ENCODE measurements around the gene SIK3.

SIK3 gene

DNA sequence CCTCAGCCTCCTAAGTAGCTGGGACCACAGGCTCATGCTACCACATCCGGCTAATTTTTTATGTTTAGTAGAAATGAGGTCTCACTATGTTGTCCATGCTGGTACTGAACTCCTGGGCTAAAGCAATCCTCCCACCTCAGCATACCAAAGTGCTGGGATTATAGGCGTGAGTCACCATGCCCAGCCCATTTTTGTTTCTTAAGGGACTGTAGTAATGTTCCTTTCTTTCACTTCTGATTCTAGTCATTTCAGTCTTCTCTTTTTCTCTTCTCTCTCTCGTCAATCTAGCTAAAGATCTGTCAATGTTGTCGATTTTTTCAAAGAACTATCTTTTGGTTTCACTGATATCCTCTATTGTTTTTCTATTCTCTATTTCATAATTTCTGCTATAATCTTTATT is 149.8 kb downstream of the SIK3 start:
- H3K4me3 Mint-ChIP-seq, result no peak overlapping the region
- H3K4me1 Mint-ChIP-seq (ENCODE audit: low read depth), result peaks cover 38% of the 10 kb centered on the region
- no peaks in the 10 kb centered on the region for H3K9me3 Mint-ChIP-seq
- H3K36me3 Mint-ChIP-seq (ENCODE audit: low read depth), result peaks cover 68% of the 10 kb centered on the region
- DNase-seq, result no peak
- H3K27me3 Mint-ChIP-seq, result no peaks in the 10 kb centered on the region
- H3K27ac Mint-ChIP-seq, result peak overlapping the region; percentile 48

DNA sequence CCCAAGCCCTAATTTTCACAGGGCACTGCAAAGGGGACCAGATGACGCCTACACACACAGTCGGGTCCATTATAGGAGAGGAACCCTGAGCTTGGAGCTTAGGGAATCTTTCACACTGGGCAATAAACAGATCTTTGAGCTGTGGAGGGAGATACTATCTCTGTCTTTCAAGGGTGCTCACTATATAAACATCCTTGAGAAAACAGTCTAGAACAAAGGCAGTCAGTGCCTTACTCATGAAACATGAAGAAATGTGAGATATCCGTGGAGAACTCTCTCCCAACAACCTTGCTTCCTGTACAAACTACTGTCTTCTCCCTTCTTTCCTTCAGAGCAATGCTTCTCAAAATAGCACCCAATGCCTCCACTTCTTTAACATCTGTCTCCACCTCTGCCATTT is 151.8 kb downstream of the SIK3 start:
- H3K36me3 Mint-ChIP-seq (ENCODE audit: low read depth), result peaks cover 59% of the 10 kb centered on the region

DNA sequence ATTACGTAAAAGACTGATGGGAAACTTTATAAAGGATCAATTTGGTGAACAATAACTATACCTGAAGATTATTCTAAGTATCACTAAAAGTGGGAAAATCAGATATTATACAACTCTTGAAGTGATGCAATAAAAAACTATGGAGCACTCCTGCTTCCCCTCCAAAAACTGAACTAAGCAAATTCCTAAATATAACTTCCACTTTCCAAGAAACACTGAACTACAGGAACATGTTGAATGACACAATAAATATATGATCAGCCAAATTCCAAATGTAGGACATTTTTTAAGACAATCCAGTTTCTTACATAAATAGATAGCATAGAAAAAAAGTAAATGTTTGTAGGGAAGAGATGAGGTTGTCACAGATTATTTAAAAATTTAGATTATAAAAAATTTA is 158.7 kb downstream of the SIK3 start:
- no peaks in the 10 kb centered on the region for H3K27me3 Mint-ChIP-seq
- peaks cover 3% of the 10 kb centered on the region for H3K4me1 Mint-ChIP-seq (ENCODE audit: low read depth)

More for the DNA sequence above, 151.8 kb downstream of the SIK3 start:
- Mint-ChIP-seq H3K4me3 (no peak overlapping the region), H3K27me3 (no peaks in the 10 kb centered on the region), H3K9me3 (no peaks in the 10 kb centered on the region), H3K27ac (no peak overlapping the region), H3K4me1 (ENCODE audit: low read depth) (peaks cover 33% of the 10 kb centered on the region)
- no peak for DNase-seq

DNA sequence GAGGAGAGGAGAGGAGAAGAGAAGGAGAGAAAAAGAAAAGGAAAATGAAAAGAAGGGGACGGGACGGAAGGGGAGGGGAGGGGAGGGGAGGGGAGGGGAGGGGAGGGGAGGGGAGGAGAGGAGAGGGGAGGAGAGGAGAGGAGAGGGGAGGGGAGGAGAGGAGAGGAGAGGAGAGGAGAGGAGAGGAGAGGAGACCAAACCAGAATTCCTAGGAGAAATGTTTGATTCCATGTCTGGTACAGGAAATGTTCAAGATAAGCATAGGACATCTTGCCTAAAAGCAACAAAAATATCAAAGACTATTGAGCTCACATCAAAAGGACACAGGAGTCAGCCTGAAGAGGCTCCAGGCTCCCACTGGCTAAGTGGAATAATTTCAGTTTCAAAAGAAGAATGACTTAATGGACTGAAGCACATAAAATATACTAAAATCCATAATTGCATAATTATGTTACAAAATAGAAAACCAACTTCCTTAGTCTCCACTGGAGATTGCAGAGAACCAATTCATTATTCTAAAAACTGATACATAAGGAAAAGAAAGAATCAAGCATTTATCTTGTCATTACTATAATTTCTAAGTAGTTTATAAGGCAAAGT is 159.7 kb downstream of the SIK3 start:
- Mint-ChIP-seq H3K27me3 (no peaks in the 10 kb centered on the region), H3K36me3 (ENCODE audit: low read depth) (peaks cover 47% of the 10 kb centered on the region), H3K27ac (no peak overlapping the region), H3K4me3 (no peak overlapping the region), H3K9me3 (peaks cover 10% of the 10 kb centered on the region), H3K4me1 (ENCODE audit: low read depth) (peaks cover 10% of the 10 kb centered on the region)
- DNase-seq, result no peak

More for the DNA sequence above, 158.7 kb downstream of the SIK3 start:
- no peak overlapping the region for H3K4me3 Mint-ChIP-seq
- H3K36me3 Mint-ChIP-seq (ENCODE audit: low read depth), result peaks cover 48% of the 10 kb centered on the region
- H3K27ac Mint-ChIP-seq, result no peak overlapping the region
- peaks cover under 1% of the 10 kb centered on the region for H3K9me3 Mint-ChIP-seq
- no peak for DNase-seq

DNA sequence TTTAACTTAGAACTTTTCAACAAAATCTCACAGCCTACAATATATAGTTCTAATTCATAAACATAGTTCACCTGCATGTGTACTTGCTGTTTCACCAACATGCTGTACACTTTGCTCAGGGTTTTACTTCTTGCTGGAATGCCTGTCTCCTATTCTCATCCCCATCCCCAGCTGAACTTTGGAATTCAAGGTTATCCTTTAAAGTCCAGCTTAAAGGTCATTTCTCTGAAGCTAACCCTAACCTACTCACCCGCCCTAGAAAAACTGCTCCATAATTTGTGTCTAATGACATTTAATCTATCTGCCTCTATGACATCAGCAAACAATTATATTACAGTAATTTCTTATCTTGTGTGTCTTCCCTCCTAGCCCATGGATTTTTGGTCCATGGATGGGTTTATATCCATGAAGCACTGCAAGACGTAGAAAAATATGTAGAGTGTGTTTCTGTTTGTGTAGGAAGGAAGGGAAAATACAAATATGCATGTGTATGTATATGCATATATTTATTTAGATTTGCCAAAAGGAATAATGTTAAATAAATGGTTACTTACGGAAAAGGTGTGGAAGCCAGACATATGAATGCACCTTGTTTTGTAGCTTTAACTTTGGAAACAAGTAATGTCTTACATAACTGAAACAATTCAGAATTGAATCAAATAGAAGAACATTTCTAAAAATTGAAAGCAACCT is 161.3 kb downstream of the SIK3 start:
- H3K9me3 Mint-ChIP-seq, result peaks cover 11% of the 10 kb centered on the region
- DNase-seq, result no peak
- H3K27me3 Mint-ChIP-seq, result no peaks in the 10 kb centered on the region
- peaks cover 22% of the 10 kb centered on the region for H3K4me1 Mint-ChIP-seq (ENCODE audit: low read depth)
- peak overlapping the region; percentile 1 for H3K27ac Mint-ChIP-seq
- H3K4me3 Mint-ChIP-seq, result no peak overlapping the region
- H3K36me3 Mint-ChIP-seq (ENCODE audit: low read depth), result peaks cover 50% of the 10 kb centered on the region

DNA sequence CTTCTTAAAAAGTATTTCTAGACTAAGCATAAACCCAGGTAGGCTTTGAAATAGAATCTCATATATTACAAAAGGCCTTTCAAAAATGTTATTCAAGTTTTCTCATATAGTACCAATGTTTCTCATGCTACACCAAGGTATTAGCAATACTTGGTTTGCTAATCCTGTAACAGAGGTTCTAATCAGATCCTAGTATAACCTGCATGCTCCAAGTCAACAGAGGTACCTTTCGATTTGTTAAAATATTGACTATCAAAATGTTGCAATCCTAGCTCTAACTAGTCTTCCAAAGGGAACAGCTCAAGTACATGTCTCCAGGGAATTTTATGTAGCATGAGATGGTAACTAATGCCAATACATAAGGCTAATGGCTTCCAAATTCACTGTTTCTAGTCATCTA is 162.7 kb downstream of the SIK3 start:
- H3K36me3 Mint-ChIP-seq (ENCODE audit: low read depth), result peaks cover 44% of the 10 kb centered on the region
- no peaks in the 10 kb centered on the region for H3K27me3 Mint-ChIP-seq
- no peak for DNase-seq
- peaks cover 11% of the 10 kb centered on the region for H3K9me3 Mint-ChIP-seq
- no peak overlapping the region for H3K27ac Mint-ChIP-seq
- H3K4me3 Mint-ChIP-seq, result no peak overlapping the region
- H3K4me1 Mint-ChIP-seq (ENCODE audit: low read depth), result peaks cover 36% of the 10 kb centered on the region

DNA sequence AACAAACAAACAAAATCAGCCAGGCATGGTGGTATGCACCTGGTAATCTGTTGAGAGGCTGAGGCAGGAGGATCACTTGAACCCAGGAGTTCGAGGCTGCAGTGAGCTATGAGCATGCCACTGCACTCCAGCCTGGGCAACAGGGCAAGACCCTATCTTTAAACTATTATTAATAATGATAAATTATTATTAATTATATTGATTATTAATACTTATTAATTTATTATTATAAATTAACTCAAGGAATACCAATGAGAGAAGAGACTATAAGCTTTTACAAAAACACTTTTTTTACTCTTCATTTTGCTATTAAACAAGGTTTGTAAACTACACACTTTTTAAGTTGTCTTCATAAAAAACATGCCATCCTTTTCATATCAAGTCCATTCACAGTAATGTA is 163.1 kb downstream of the SIK3 start:
- DNase-seq, result no peak
- Mint-ChIP-seq H3K27me3 (no peaks in the 10 kb centered on the region), H3K9me3 (peaks cover 11% of the 10 kb centered on the region), H3K4me3 (no peak overlapping the region), H3K27ac (no peak overlapping the region), H3K36me3 (ENCODE audit: low read depth) (peaks cover 40% of the 10 kb centered on the region), H3K4me1 (ENCODE audit: low read depth) (peaks cover 40% of the 10 kb centered on the region)

DNA sequence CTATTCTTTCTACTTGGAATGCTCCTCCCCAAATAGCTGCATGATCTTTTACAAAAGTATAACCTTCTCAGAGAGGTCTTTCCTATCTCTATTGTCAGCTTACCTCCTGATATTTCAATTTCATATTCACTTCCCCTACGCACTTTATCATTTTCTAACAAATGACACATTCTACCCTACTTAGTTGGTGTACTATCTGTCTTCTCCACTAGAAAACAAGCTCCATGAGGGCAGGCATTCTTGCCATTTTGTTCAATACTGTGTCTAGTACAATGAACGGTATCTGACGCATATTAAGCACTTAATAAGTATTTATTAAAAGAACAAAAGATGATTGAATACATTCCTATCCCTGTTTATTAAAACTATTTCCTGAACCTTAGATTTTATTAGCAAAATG is 164.3 kb downstream of the SIK3 start:
- Mint-ChIP-seq H3K36me3 (ENCODE audit: low read depth) (peaks cover 34% of the 10 kb centered on the region), H3K4me1 (ENCODE audit: low read depth) (peaks cover 50% of the 10 kb centered on the region), H3K27ac (peak overlapping the region; percentile 15), H3K4me3 (no peak overlapping the region), H3K27me3 (no peaks in the 10 kb centered on the region), H3K9me3 (peaks cover 11% of the 10 kb centered on the region)
- no peak for DNase-seq

DNA sequence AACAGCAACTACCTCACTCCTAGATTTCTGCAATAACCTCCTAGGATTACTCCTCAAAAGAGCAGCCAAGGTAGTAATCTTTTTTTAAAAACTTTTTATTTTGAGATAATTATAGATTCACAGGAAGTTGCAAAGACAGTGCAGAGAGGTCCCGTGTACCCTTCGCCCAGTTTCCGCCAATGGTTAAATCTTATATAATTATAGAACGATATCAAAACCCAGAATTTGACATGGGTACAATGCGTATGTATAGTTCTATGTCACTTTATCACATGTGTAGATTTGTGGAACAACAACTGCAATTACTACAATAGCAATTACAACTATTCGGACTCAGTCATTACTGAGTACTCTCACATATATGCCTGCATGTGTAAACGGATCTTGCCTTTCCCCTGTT is 166.0 kb downstream of the SIK3 start:
- Mint-ChIP-seq H3K27ac (peak overlapping the region; percentile 90), H3K27me3 (no peaks in the 10 kb centered on the region), H3K36me3 (ENCODE audit: low read depth) (peaks cover 38% of the 10 kb centered on the region), H3K4me3 (peak overlapping the region; percentile 73), H3K4me1 (ENCODE audit: low read depth) (peaks cover 66% of the 10 kb centered on the region), H3K9me3 (peaks cover 11% of the 10 kb centered on the region)
- no peak for DNase-seq

DNA sequence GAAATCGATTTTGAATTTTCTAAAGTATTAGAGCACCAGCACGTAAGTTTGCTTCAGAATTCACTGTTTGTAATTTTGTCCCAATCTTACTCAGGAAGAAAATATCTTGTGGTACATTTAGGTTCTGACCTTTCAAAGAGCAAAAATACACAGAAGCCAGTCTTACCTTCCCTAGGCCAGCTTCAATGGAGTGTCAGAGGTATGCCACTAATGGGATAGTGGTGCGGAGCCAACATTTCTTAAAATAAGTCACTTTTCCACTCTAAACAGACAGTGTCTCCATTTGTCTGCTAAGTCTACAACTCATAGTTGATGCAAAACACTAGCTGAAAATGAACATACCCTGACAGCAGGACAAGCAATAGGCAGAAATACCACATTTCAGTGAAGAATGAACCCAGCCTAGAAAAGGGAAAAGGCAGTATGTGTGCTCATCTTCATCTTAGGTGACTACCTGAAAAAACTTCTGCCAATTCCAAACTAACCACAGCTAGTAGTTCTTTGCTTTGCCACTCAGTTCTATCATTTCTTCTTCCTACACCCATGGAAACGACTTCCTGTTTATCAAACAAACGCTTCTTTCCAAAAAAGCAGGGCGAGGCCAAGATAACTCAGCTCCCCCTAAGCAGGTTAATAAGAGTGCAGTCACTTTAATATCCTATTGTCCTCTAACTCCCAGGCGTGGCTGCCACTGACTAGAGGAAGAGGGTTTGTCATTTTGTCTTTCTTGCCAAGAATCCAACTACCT is 166.8 kb downstream of the SIK3 start:
- Mint-ChIP-seq H3K4me3 (peak overlapping the region; percentile 73), H3K27me3 (no peaks in the 10 kb centered on the region), H3K36me3 (ENCODE audit: low read depth) (peaks cover 38% of the 10 kb centered on the region), H3K9me3 (peaks cover 11% of the 10 kb centered on the region), H3K4me1 (ENCODE audit: low read depth) (peaks cover 71% of the 10 kb centered on the region), H3K27ac (peak overlapping the region; percentile 90)
- no peak for DNase-seq

DNA sequence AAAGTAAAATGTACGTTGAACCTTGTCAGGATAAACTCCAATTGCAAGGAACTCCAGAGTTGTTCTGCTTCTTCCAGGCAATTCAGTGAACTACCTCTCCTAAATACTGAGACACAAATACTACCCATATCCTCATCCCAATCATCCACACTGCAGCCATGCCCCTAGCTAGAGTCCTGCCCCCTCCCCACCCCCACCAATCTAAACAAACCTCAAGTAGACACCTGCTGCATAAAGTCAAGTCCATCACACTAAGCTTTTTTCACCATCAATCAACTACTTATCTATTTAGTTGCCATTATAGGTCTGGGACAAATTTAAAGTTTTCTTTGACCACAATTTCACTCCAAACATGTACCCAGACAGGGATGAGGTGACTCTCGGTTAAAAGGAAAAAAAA is 167.6 kb downstream of the SIK3 start:
- peaks cover 41% of the 10 kb centered on the region for H3K36me3 Mint-ChIP-seq (ENCODE audit: low read depth)
- peak overlapping the region; percentile 73 for H3K4me3 Mint-ChIP-seq
- no peaks in the 10 kb centered on the region for H3K27me3 Mint-ChIP-seq
- H3K27ac Mint-ChIP-seq, result peak overlapping the region; percentile 90
- peaks cover 11% of the 10 kb centered on the region for H3K9me3 Mint-ChIP-seq
- peaks cover 77% of the 10 kb centered on the region for H3K4me1 Mint-ChIP-seq (ENCODE audit: low read depth)
- DNase-seq, result no peak

DNA sequence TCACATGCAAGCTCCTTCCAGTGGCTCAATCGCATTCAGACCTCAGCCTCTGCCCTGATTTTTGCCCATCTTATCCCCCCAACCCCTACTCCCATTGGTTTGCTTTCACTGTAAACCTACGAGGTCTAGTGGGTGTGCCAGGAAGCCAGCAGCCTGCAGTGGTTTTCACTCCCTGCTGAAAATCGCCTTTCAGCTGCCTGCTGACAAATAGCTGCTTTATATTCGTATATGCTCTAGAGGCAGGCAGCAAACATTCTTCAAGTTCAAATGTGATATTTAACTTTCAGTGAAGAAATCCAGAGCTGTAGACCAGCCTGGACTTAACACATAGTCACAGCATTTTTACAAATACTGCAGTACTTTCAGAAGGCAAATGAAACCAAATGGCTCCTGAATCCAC is 168.1 kb downstream of the SIK3 start:
- peaks cover 81% of the 10 kb centered on the region for H3K4me1 Mint-ChIP-seq (ENCODE audit: low read depth)
- peak overlapping the region; percentile 90 for H3K27ac Mint-ChIP-seq
- peaks cover 40% of the 10 kb centered on the region for H3K36me3 Mint-ChIP-seq (ENCODE audit: low read depth)
- DNase-seq, result peak; percentile 42
- H3K9me3 Mint-ChIP-seq, result peaks cover 11% of the 10 kb centered on the region
- peak overlapping the region; percentile 73 for H3K4me3 Mint-ChIP-seq
- H3K27me3 Mint-ChIP-seq, result no peaks in the 10 kb centered on the region

DNA sequence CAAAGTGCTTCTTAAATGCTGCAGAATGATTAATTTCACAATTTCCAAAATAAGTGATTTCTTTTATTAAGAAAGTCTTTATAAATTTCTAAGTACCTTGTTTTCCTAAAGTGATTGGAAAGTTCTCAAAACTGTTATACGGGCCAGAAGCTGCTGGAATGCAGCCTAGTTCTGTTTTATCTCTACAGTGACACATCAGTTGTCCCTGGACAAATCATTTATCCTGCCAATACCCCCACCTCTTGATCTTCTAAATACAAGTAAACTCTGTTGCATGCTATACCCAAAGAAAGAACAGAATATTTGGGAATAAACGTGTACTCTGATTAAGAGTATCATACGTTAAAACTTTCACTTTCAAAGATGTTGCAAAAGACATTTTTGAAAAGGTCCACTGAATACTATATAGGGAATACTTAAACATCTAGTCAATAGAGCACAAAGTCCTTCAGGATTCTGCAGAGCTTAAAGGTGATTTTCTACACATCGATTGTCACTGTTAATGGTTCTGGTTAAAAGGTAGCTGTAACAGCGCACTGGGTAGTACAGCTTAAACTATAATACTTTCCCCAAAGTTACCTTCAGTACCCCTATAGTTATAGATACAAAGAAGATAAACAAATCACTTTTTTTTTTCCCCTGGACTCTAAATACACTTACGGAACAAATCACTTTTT is 168.7 kb downstream of the SIK3 start:
- Mint-ChIP-seq H3K27ac (peak overlapping the region; percentile 90), H3K27me3 (no peaks in the 10 kb centered on the region), H3K4me1 (ENCODE audit: low read depth) (peaks cover 87% of the 10 kb centered on the region), H3K36me3 (ENCODE audit: low read depth) (peaks cover 46% of the 10 kb centered on the region), H3K9me3 (peaks cover 11% of the 10 kb centered on the region), H3K4me3 (peak overlapping the region; percentile 73)
- DNase-seq, result no peak

DNA sequence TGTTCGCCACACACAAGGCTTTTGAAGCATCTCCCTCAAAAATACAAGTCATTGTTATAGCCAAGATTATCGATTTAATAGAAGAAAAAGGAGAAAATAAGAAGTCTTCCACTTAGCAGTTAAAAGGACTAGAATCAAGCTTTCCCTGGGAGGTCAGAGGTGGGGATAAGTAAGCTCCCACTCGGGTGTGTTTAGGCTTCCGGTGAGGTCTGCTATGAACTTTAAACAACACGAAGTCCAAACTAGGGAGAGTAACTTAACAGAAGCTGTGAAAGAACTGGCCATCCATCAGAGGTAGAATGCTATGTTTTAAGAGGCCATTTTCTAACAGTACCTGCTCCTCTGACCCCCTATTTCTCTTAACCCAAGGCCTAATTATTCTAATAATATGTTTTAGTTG is 169.4 kb downstream of the SIK3 start:
- peaks cover 47% of the 10 kb centered on the region for H3K36me3 Mint-ChIP-seq (ENCODE audit: low read depth)
- peaks cover 86% of the 10 kb centered on the region for H3K4me1 Mint-ChIP-seq (ENCODE audit: low read depth)
- H3K9me3 Mint-ChIP-seq, result peaks cover 4% of the 10 kb centered on the region
- DNase-seq, result no peak
- peak overlapping the region; percentile 67 for H3K27ac Mint-ChIP-seq
- H3K27me3 Mint-ChIP-seq, result no peaks in the 10 kb centered on the region
- no peak overlapping the region for H3K4me3 Mint-ChIP-seq
